Activated CD4-positive, alpha-beta T cell treated with anti-CD3 and anti-CD28 coated beads, Interleukin-10, Interleukin-2, amounts not matched to agents 100 ng/mL and 50 ng/mL, durations not matched to agents 16 hours and 8 hours (primary cell): ENCODE results near the gene KCNAB1.

Experiments
- DNase-seq: peaks from one replicate; pipeline ENCODE4 v3.0.0-alpha.2; 2020

KCNAB1 gene

DNA sequence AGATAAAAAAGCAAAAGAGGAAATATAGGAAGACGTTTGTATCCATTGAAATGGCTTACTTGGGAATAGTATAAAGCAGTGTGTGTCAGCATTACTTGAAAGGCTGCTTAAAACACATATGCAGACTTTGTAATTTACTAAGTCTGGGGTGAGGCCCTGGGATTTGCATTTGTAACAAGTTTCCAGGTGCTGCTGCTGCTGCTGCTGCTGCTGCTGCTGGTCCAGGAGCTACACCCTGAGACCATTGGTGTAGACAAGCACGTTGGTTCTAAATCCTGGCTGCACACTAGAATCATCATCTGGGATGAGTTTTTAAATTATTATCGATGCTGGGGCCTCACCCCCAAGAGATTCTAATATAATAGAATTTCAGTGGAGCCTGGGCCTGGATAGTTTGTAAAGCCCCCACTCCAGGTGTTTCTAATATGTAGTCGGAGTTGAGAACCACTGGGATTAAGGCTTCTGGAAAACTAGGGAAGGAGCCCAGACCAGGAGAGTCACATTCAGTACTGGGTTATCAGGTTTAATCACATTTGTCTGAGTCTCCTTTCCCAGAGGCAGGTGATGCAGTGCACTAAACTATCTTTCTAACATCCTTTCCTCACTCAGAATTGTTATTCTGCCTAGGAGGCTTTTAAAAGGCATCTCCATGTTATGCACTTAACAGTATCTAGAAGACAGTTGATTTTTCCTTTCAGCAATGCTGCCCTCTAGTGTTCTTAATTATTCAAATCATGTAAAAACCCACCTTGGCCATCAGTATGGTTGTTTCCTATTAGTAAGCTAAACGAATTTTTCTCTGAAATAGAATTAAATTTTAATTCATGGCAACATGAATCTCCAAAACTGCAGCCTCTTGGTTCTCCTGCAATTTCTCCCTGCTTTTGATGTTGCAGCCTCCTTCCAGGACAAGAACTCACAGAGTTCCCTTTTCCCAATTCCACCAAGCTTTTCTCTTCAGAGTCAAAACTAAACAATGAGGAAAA, 389.1 kb downstream of the KCNAB1 start:
- DNase-seq: peak; percentile 67

DNA sequence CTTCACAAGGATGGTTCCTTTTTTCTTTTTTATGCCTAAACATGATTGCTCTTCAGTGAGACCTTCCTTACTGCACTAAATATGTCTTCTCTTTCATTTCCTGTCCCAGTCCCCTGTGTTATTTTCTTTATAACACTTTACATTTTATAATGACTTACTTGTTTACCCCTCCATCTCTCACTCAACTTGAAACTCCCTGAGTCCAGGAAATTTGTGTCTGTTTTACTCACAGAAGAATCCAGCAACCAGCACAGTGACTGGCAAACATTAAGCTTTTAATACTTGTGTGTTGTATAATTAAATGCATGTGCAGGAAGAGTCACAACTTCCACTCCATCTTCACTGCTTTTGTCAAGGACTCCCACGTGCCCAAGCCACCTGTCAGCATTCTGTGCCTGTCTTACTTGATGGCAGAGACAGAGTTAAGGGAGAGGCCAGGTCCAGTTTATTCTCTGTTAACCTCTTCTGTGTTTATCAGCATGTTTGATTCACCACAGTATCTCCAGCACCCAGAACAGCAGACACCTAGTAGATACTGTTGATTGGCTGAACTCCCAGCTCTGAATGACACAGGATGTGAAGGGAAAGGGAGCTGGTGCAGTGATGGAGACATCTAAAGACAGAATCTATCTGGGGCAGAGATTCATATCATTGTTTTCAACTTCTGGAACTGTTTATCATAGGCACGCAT, 391.8 kb downstream of the KCNAB1 start:
- DNase-seq: peak; percentile 57

DNA sequence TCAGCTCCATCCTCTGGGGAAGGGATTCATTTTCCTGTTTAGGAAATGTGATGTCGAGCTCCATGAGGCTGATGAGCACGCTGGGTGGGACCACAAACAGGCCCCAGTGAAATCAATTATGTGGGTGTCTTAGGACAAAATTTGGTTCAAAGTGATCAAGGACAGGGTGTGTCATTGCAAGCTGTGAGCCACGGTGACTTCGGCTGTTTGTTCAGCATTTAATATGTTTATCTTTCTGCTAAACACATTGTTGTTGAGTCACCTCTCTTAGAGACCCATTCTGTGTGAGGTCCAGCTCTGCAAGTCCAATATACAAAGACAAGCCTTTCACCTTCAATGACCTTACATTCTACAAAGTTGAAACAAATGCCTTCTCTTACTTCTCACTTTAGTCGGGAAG, 393.2 kb downstream of the KCNAB1 start:
- no peak for DNase-seq

DNA sequence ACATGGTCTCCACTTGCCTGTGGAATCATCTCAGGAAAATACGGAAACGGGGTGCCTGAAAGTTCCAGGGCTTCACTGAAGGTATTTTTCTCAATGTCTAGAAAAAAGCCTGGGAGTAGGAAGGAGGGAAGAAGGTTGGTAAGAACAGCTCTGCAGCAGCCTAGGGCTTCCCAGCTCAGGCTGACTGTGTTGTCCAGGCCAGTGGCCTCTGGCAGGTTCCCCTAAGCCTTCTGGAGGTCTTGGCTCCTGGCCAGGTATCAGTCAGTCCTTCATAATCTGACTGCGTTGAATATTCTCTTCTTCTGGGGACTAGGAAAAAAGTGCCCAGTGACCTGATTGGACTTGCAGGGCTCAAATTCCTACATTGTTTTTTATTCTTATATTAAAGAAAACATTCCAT, 395.9 kb downstream of the KCNAB1 start:
- DNase-seq: no peak

DNA sequence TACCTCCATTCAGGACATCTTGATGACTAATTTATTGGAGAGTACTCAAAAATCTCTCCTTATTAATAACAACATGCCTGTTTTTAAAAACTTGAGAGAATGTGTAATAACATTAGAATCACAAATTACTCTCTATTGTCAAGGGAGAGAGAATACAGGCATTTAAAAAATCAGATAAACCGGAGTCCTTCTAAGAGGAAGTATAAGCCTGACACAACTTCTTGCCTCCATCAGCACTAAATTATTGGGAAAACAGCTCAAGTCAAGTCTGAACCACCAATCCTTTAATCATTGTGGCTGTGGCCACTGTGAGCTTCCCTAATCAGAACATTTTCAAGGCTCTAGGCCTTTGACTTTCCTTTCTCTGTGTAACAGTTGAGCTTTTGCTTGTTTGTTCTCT, 396.6 kb downstream of the KCNAB1 start:
- no peak for DNase-seq

DNA sequence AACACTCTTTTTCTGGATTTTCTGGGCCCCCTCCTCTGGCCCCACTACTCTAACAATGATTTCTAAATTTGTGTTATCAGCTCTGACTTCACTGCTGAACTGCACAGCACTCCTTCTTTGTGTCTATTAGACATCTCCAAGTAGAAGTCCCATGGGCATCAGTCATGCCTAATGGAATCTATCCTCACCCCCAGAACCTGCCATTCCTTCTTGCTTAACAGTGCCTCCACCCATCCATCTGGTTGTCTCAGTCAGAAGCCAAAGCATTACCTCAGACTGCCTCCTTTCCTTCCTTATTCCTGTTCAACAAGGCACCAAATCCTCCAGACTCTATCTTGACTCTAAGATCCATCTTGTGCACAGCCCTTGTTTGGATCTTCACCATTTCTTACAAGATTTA, 398.3 kb downstream of the KCNAB1 start:
- DNase-seq: no peak

DNA sequence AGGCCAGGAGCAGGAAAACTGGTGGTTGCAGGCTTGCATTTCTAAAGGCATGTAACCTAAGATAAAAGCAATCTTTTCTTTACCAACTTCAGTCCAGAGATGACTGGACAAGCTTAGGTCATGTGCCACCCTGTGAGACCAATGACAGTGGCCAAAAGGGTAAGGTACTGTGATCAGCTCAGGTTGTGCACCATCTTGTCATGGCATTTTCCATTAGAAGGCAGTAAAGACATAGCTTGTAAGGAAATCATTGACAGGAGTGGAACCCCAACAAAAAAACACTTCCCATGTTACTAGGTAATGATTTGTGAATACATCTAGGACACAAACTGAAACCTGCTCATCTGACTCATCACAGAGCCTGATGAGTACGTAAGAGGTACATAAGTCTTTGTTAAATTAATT, 399.4 kb downstream of the KCNAB1 start:
- DNase-seq: peak; percentile 72

DNA sequence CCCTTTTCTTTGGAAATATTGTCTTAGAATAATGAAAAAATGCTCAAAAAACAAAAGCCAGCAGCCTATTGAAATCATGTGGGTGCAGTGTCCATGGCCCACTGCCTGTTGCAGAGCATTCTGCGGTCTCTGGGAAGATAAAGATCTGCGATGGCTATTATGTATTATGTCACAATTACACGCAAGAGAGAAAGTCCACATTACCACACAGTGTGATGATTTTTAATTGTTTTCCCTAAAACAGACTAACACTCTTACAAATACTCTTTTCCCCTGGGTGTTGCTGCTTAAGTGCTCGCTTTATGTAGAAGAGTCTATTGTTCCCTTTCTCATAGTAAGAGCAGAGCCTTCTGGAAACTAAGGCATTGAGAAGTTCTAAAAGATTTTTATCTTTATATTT, 402.3 kb downstream of the KCNAB1 start:
- DNase-seq: no peak

DNA sequence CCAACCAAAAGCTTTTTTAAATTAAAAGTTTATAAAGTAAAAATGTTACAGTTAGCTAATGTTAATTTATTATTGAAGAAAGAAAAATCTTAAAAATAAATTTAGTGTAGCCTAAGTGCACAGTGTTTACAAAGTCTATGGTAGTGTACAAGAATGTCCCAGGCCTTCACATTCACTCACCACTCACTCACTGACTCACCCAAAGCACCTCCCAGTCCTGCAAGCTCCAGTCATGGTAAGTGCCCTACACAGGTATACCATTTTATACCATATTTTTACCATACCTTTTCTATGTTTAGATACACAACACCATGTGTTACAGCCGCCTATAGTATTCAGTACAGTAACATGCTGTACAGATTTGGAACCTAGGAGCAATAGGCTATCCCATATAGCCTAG, 405.4 kb downstream of the KCNAB1 start:
- DNase-seq: no peak

DNA sequence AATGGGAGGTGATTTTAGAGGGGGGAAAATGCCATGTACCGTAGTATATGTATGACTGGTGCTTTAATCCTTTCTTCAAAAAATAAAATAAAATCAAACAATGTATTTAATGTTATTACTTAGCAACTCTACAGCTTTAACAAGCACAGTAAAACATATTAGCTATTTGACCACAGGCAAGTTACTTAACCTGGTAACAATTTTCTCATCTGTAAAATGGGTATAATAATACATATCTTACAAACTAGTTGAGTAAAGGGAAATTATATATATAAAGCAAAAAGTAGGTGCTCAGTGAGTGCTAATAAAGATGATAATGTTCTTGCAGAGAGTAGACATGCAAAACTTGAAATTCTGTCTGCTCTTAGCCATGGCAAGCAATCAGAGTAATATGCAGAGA, 406.7 kb downstream of the KCNAB1 start:
- no peak for DNase-seq

DNA sequence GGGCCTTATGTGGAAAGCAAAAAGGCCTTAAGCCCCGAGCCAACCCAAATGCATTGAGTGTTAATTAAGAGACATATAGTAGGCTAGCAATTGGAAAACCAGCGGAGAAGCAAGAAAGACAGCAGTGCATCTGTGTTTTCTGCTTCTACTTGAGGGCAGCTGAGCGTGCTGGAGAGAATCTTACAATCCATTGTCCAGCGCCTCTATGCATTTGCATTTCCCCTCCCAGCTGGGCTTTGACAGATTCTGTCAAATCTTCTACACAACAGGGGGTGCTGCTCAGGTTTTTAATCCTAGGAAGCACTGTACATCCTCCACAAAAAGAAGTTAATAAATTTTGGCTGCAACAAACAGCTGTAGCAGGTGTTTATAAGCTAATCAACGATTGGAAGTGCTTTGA, 410.6 kb downstream of the KCNAB1 start:
- DNase-seq: no peak

DNA sequence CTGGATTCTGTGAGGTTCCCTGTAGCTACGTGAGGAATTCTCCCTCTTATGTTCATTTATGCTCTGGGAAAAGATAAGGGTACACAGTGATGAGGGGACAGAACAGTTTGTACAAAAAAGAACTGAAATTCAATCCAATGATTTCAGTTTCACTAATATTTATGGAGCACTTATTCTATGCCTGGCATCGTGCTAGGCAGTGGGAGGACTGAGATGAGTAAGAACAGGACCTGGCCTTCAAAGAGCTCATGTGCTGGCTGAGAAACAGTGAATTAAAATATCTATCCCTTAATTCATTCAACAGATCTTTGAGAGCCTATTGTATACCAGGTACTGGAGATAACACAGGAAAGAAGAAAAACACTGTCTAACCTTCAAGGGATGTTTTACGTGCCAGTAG, 412.4 kb downstream of the KCNAB1 start:
- no peak for DNase-seq

DNA sequence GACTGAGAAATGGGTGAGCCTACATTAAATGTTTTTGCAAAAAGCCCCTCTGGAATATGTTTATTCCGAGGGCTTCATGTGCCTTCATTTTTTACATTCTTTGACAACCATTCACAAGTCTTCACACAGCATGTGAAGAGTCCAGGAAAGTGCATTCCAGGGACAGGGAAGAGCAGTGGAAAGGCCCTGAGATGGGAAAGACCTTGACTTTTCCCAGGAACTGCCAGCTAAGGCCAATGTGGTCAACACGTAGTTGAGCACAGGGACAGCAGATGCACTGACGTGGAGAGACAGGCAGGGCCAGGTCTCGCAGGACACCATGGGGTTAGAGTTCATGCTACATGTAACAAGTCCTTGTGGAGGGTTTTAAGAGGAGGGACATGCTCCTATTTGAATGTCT, 412.8 kb downstream of the KCNAB1 start:
- DNase-seq: no peak

DNA sequence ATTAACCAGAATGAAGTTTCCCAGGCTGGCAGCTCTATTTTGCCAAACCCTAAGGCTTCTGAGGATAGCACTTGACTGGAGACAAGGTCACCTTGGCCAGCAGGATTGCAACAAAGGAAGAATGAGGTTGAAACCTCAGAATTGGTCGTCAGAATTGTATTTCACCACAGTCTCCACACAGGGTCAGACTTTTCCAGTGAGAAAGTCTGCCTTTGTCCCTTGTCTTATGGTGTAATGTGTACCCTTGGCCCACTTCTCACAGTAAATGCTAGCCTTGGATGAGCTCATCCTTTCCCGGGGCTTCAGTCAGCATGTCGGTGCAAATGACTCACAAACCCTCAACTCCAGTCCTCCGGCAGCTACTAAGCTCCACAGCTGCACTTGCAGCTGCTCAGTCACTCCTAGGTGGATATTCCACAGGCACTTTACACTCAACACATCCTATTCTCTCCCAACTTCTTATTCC, 414.8 kb downstream of the KCNAB1 start:
- DNase-seq: peak; percentile 65

DNA sequence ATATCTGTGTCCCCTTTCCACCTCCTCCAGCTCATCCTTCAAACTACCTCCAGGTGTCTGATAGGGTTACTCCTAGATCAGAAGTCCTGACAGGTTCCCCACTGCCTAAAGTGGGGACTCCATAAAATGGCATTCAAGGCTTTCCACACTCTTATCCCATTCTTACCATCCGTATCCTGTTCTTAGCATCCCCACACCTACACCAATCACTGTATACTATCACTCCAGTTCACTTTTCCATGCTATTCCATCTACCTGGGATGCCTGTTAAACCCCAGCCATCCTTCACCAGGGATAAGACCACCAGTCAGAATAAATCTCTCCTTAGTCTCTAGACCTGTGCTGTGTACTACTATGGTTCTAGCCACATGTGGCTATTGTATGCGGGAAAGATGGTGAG, 415.4 kb downstream of the KCNAB1 start:
- DNase-seq: no peak

DNA sequence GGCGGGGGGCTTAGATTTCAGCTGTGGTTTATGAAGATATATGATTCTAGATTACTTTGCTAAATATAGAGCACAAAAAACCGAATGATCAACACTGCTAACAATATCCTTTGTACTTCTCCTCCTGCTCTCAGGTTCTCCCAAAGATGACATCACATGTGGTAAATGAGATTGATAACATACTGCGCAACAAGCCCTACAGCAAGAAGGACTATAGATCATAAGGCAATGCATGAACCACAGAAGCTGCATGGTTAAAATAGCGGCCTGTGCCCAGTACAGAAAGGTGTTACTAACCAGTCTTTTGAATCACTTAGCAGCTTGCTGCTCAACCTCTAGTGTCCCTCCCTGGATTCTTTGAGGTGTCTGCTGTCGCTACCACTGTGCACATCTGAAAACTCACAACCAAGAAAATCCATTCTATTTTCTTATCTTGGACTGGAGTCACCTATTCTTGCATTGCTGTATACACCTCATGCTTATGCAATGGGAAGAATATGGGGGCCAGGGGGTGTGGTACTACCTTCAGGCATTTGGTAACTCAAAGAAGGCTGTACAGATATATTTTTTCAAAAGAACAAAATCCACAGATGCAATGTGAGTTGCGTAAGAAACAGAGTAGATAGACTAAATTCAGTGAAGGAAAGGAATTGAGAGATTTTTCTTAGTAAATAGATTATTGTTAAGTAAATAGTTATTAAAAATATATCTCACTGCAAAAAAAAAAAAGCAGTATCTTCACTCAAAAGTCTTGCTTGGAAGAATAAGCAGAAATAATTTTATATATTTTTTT, 416.3 kb downstream of the KCNAB1 start:
- DNase-seq: no peak

DNA sequence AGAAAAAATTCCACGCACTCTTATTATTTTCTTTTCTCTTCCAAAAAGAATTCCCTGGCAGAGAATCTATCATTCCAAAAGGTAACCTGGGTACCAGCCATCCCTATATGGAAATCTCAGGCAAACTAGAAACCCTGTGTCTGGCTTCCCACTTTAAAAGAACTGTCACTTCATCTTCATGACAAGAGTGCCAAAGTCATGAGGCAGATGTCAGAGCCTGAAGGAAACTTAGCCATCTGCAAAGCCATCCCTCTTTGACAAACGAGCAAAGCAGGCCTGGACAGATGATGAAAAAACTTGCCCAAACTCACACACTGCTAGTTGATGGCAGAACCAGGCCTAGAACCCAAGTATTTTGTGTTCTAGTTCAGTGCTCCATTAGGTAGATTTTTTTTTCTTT, 418.7 kb downstream of the KCNAB1 start:
- no peak for DNase-seq

DNA sequence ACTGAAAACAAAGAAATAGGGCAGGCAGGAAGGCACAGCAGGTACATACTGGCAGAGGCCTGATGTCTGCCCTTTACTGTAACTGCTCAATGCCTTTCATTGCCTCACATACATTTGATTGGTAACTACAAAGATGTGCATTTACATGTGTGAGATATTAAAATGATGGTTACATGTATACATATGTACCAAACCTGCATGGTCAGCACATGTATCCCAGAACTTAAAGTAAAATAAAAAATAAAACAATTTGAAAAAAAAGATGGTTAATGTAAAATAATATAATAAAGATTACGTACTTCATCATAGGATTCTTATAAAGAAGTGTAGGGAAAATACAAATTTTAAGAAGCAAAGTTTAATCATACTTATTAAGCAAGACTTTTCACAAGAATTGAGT, 419.4 kb downstream of the KCNAB1 start:
- no peak for DNase-seq

DNA sequence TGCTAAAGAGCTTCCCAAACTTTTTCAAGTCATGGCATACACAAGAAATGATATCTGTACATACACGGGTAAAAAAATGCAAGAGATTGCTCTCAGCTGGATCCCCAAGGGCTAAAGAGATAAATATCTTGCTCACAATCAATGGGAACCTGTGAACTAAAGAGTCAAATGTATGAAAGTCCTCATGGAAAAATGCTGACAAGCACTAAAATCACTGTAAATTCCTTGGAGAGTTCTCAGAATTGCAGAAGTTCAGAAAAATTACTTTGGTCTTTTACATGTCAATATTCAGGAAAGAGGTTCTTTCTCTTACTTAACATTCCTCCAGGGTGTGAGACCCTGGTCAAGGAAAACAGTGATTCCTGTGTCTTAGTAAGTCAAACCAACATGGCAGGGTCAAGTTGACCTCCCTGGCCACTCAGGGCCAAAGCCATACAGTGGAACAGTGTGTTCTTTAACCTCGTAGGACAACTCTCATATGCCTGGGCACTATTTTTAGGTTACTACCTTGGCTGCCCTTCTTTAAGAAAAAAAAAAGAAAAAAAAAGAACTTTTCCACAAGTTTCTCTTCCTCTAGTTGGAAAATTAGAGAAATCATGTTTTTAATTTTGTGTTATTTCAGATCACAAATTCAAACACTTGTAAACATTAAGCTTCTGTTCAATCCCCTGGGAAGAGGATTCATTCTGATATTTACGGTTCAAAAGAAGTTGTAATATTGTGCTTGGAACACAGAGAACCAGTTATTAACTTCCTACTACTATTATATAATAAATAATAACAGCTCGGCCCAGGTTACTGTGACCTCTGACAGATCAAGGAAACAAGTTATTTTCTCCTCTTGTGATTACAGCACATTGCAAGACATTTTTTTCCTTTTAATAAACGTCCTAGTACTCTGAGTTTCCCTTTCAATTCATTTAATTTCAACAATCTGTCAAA, 422.0 kb downstream of the KCNAB1 start:
- DNase-seq: no peak

DNA sequence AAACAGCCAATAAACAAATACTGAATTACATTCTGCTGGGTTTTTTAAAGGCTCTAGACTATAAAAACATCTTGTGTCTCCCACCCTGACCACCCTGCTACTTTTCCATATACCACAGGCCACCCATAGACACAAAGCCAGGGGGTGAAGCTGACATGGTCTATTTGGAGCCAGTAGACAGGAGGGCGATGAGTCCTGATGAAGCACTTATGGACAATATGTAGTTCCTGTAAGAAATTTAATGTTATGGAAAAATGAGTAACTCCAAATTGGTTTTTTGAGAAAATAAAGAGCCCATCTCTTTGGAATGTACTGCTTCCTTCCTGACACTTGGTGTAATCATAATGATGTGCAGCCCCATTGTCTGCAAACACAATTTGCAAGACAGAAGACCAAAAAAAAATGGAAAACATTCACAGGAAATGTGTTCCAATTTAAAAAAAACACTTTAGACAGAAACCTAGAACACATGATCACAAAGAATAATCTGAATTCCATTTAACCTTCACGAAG, 422.7 kb downstream of the KCNAB1 start:
- no peak for DNase-seq

DNA sequence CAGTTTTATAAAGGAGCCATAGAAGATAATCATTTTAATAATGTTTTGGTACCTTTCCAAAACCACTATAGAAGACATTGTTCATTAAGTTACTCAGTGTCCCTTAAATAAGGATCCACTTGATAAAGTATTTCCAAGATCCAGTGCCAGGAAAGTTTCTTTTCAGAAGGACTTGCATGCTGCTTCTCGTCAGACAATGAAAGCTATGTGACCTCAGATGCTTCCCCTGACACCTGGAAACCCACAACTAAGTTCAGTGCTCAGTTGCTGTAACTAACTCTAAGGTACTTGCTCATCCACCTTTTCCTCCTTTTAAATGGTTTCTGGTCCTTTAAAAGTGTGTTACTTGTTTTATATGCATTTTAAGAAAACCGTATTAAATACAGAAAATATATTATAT, 427.3 kb downstream of the KCNAB1 start:
- DNase-seq: no peak
